AG04450 (cell line): ENCODE results near the gene OR1C1. TPM values are rescaled to one million over a fixed set of nuclear protein-coding genes. Genes with fewer than 3 reads are reported as not detected.
"Not testable (repeated sequence)": the region's sequence is repeated elsewhere in the genome, so short reads cannot be mapped to it uniquely, and the experiment has no call there.

ENCODE experiments used
- CTCF ChIA-PET: fragments of 300-600, 350-600 bp; formaldehyde crosslinking; extraction: SDS; loops from one replicate; lab custom pipeline; 2022; ENCODE audit warnings: antibody characterized with exemption, inconsistent platforms; lab: Charles Lee
- POLR2A ChIA-PET: fragments of 350-600 bp; formaldehyde crosslinking; extraction: SDS; loops from one replicate; lab custom pipeline; 2021; ENCODE audit warnings: antibody characterized with exemption, inconsistent platforms; lab: Yijun Ruan, JAX
- DNase-seq: peaks from one replicate; pipeline ENCODE4 v3.0.0-alpha.2; 2011; ENCODE audit warnings: low read depth, low spot score
- H3K27ac ChIP-seq: one replicate; pipeline ENCODE4 v1.5.1; 2012; ENCODE audit warnings: low read depth, low read length, control low read depth
- H3K27me3 ChIP-seq: one replicate; pipeline ENCODE4 v1.6.0; 2012; ENCODE audit warnings: low read length; ENCODE audit not compliant: control insufficient read depth, insufficient read depth
- H3K4me3 ChIP-seq: 2 replicates; pipeline ENCODE4 v1.5.1; 2011; ENCODE audit warnings: mild to moderate bottlenecking, low read depth, low read length, control low read depth
- H3K9me3 ChIP-seq: 2 replicates; pipeline ENCODE4 v1.5.1; 2012; ENCODE audit warnings: low read length; ENCODE audit not compliant: control insufficient read depth, insufficient read depth
- polyA minus RNA-seq: library from RNA; depleted of rRNA, polyadenylated mRNA; stranded (reverse); fragments of >200 nt; gene quantifications from 2 replicates; pipeline ENCODE4 v1.2.3, GENCODE V29; 2011; rRNA and poly(A)+ RNA removed
- polyA plus RNA-seq: library from polyadenylated mRNA; depleted of rRNA; stranded (reverse); fragments of >200 nt; gene quantifications from 2 replicates; pipeline ENCODE4 v1.2.3, GENCODE V29; 2011; rRNA removed
- TF ChIP-seq, protein P1 (sequence below): IDR thresholded peaks from 2 replicates; pipeline ENCODE4 v1.5.1; 2011; ENCODE audit warnings: low read depth, low read length, control low read depth, inconsistent platforms

Gene OR1C1
- polyA plus RNA-seq (not detected in 2 replicates), polyA minus RNA-seq (not detected in 2 replicates)

GRCh38 chr1:247760456-247760855 lies at the start of gene OR1C1:
OR1C1 (minus strand) TSS chr1:247760556; CDS start chr1:247758406, 2,150 bp downstream.
- no peak for DNase-seq
- H3K9me3 ChIP-seq = peaks cover 11% of the 10 kb centered on the region; the same call in 1 of the 2 replicates
- H3K27ac ChIP-seq = no peak within 1 kb of the TSS
- POLR2A ChIA-PET = no interaction called here
- CTCF ChIA-PET = no interaction called here
- H3K4me3 ChIP-seq = no peak within 1 kb of the TSS
- TF ChIP-seq, protein P1, sequence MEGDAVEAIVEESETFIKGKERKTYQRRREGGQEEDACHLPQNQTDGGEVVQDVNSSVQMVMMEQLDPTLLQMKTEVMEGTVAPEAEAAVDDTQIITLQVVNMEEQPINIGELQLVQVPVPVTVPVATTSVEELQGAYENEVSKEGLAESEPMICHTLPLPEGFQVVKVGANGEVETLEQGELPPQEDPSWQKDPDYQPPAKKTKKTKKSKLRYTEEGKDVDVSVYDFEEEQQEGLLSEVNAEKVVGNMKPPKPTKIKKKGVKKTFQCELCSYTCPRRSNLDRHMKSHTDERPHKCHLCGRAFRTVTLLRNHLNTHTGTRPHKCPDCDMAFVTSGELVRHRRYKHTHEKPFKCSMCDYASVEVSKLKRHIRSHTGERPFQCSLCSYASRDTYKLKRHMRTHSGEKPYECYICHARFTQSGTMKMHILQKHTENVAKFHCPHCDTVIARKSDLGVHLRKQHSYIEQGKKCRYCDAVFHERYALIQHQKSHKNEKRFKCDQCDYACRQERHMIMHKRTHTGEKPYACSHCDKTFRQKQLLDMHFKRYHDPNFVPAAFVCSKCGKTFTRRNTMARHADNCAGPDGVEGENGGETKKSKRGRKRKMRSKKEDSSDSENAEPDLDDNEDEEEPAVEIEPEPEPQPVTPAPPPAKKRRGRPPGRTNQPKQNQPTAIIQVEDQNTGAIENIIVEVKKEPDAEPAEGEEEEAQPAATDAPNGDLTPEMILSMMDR = no peak
- no peaks in the 10 kb centered on the region for H3K27me3 ChIP-seq

- TF ChIP-seq, protein P1 = no peak
- H3K27ac ChIP-seq = no peak overlapping the region
- ChIA-PET POLR2A (no interaction called here), CTCF (no interaction called here)
- no peak for DNase-seq
- no peak overlapping the region for H3K4me3 ChIP-seq
- 0 out of 2 replicates have a peak, but pooled peaks cover 3% of the 10 kb centered on the region for H3K9me3 ChIP-seq
- no peaks in the 10 kb centered on the region for H3K27me3 ChIP-seq
Measured at GRCh38 chr1:247797518-247797917, 37.2 kb upstream of the OR1C1 start.

DNA sequence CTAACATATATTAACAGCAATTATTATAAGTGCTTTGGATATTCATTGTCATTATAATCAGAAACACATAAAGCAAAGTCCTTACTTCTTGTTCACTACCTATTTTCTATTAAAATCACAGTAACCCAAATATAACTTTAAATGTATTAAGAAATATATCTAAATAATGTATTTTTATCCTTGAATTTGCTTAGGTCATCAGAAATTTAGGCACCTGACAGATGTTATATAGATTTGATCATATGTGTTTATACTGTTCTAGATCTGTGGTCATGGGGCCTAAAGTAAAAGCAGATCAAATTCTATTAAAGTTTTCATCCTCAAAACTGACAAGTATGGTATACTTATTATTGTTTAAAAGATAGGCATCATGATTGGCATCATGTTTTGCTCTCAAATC lies 9.2 kb upstream of the OR1C1 start:
- TF ChIP-seq, protein P1 = no peak
- no peak overlapping the region for H3K4me3 ChIP-seq
- no peaks in the 10 kb centered on the region for H3K27me3 ChIP-seq
- H3K9me3 ChIP-seq = peaks cover 5% of the 10 kb centered on the region
- DNase-seq = no peak
- POLR2A ChIA-PET = no interaction called here
- CTCF ChIA-PET = no interaction called here
- H3K27ac ChIP-seq = no peak overlapping the region

GRCh38 chr1:247754311-247754710 lies 6.0 kb downstream of the OR1C1 start:
- H3K27ac ChIP-seq, H3K4me3 ChIP-seq, CTCF ChIA-PET, H3K27me3 ChIP-seq, POLR2A ChIA-PET, DNase-seq: not testable (repeated sequence)
- H3K9me3 ChIP-seq = peaks cover 23% of the 10 kb centered on the region

DNA sequence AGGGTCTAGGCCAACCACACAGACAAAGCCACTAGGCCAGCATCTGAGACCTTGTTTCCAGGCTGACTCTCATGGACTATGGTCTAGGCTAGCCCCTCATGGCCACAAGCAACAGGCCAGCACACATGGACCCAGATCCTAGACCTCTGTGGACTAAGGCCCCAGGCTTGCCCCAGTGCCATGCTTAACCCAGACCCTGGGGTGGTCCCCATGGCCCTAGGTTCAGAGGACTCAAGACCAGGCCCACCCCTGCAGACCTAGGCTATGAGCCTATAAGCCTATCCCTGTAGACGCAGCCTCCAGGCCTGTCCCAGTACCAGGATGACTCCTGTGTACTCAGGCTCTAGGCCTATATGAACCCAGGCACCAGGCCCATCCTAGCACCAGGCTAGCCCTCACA lies 10.5 kb downstream of the OR1C1 start:
- Histone ChIP-seq H3K4me3 (no peak overlapping the region), H3K27ac (no peak overlapping the region), H3K27me3 (no peaks in the 10 kb centered on the region), H3K9me3 (peaks cover 23% of the 10 kb centered on the region)
- TF ChIP-seq, protein P1 = no peak
- ChIA-PET CTCF (no interaction called here), POLR2A (no interaction called here)
- no peak for DNase-seq
